Uterus (tissue), 4 donors: ENCODE measurements around the gene PPP2R2B. TPM values are rescaled to one million over a fixed set of nuclear protein-coding genes. Genes with fewer than 3 reads are reported as not detected.

ENCODE experiments used
- DNase-seq, 2 donors: peaks; one replicate each; pipeline ENCODE4 v3.0.0-alpha.2; 2019 to 2020
- H3K27ac ChIP-seq, 2 donors: fragments of 200-600 bp; sonication (generic); 1 replicate in 1 of 2; 2 replicates in 1 of 2; pipeline ENCODE4 v1.5.1; 2016 to 2018
- H3K27me3 ChIP-seq, 2 donors: fragments of 200-600 bp; sonication (generic); one replicate each; pipeline ENCODE4 v1.5.1; 2018 to 2019; ENCODE audit warnings: control low read depth in 1 of 2
- H3K36me3 ChIP-seq, 2 donors: fragments of 200-600 bp; sonication (generic); one replicate each; pipeline ENCODE4 v1.5.1; 2019; ENCODE audit warnings: control low read depth in 1 of 2
- H3K4me1 ChIP-seq, 2 donors: fragments of 200-600 bp; sonication (generic); one replicate each; pipeline ENCODE4 v1.5.1; 2018 to 2019; ENCODE audit warnings: control low read depth in 1 of 2
- H3K4me3 ChIP-seq, 2 donors: fragments of 200-600 bp; sonication (generic); 1 replicate in 1 of 2; 2 replicates in 1 of 2; pipeline ENCODE4 v1.5.1; 2018 to 2019; ENCODE audit warnings: mild to moderate bottlenecking in 1 of 2
- H3K9me3 ChIP-seq, 2 donors: fragments of 200-600 bp; sonication (generic); one replicate each; pipeline ENCODE4 v1.5.1; 2019; ENCODE audit warnings: control low read depth in 1 of 2
- CTCF ChIP-seq, 4 experiments: fragments of 200-600 bp in 2 of 4; fragments of 450-650 bp in 2 of 4; sonication (generic) in 2 of 4; IDR thresholded peaks; one replicate each; pipeline ENCODE4 v1.5.1; 2016 to 2019; ENCODE audit warnings: antibody characterized with exemption in 4 of 4, mild to moderate bottlenecking in 2 of 4, moderate library complexity in 1 of 4
- POLR2A ChIP-seq, 2 donors: fragments of 450-650 bp; IDR thresholded peaks; one replicate each; pipeline ENCODE4 v1.6.1; 2016; ENCODE audit warnings: antibody characterized with exemption in 2 of 2, mild to moderate bottlenecking in 1 of 2, moderate library complexity in 1 of 2
- intact Hi-C: fragments of 100-400 bp; cut with DNase I; formaldehyde crosslinking; loops from one replicate; pipeline ENCODE4 v1.15.1; 2023; ENCODE audit warnings: low total_unique reads
- total RNA-seq, 4 donors: library from RNA; depleted of rRNA in 3 of 4; stranded (reverse); fragments of >200 nt in 3 of 4; gene quantifications; one replicate each; pipeline versions ENCODE4 v1.1.0 to v1.2.4, GENCODE V29; 2014 to 2023
- donor health status: DM: yes; HTN: yes; CAD: no.

Gene PPP2R2B
- total RNA-seq, 4 donors from 2014 or later: 0.26 to 14.8 (median 2.0) TPM; not detected in 1

DNA sequence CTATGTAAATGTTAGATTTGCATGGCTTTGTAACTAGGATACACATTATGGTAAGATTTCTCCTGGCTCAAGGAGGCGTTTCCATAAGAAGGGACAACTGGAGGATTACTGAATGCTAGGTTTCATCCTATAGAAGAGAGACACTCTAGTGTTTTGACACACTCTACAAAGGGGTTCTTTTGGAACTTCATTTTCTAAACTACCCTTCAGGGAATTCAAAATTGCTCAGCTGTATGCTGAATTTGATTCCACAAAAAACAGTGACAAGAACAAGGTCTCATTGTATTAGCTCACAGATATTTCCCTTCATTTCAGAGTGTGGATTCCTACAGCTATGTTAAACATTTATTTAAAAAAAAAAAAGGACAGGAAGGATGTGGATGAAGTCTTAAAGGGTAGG is 151.7 kb downstream of the PPP2R2B start:
- intact Hi-C loops: no loop called here
- TF ChIP-seq POLR2A (IDR thresholded peaks at IDR 0.05) (no peak), CTCF (IDR thresholded peaks at IDR 0.05) (no peak)

DNA sequence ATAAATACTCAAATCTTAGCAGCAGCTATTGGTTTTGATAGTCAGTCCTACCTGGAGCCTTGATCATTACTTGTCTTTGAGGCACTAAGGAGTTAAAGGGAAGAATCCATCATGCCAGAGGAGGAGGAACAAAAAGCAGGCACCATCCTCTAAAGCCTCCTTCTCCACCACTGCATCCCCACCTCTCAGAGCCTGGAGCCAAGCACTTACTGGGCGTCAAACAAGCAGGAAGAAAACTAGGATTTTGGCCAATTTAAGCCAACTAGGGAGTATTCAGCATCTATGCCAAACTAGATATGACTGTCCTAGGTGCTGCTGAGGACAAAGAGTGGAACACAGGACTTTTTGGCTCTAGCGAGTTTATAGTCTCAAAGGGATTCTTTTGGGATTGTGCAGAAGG is 152.5 kb downstream of the PPP2R2B start:
- no peak overlapping the region for H3K27ac ChIP-seq
- intact Hi-C loops: no loop called here

More for the DNA sequence above, 151.7 kb downstream of the PPP2R2B start:
- Histone ChIP-seq H3K27ac (no peak overlapping the region), H3K4me1 (no peaks in the 10 kb centered on the region), H3K36me3 (no peaks in the 10 kb centered on the region), H3K4me3 (no peak overlapping the region), H3K9me3 (peaks cover 0 to 5% of the 10 kb centered on the region in 2 donors), H3K27me3 (no peaks in the 10 kb centered on the region)
- DNase-seq: no peak

GRCh38 chr5:146725025-146725424 is 153.5 kb downstream of the PPP2R2B start:
- no peak overlapping the region for H3K4me3 ChIP-seq
- no peak for TF ChIP-seq POLR2A (IDR thresholded peaks at IDR 0.05)
- no peak for TF ChIP-seq CTCF (IDR thresholded peaks at IDR 0.05)
- intact Hi-C loops: no loop called here

More for the DNA sequence above, 152.5 kb downstream of the PPP2R2B start:
- no peak for TF ChIP-seq POLR2A (IDR thresholded peaks at IDR 0.05)
- no peak for TF ChIP-seq CTCF (IDR thresholded peaks at IDR 0.05)
- no peak for DNase-seq
- Histone ChIP-seq H3K27me3 (no peaks in the 10 kb centered on the region), H3K4me3 (no peak overlapping the region), H3K36me3 (no peaks in the 10 kb centered on the region), H3K4me1 (no peaks in the 10 kb centered on the region), H3K9me3 (peaks cover 0 to 5% of the 10 kb centered on the region in 2 donors)

GRCh38 chr5:146722361-146722779 is 156.2 kb downstream of the PPP2R2B start:
- no peaks in the 10 kb centered on the region for H3K4me1 ChIP-seq
- no peaks in the 10 kb centered on the region for H3K36me3 ChIP-seq
- no peaks in the 10 kb centered on the region for H3K9me3 ChIP-seq
- no peak for DNase-seq
- H3K27me3 ChIP-seq: no peaks in the 10 kb centered on the region
- TF ChIP-seq POLR2A (IDR thresholded peaks at IDR 0.05): no peak
- no peak for TF ChIP-seq CTCF (IDR thresholded peaks at IDR 0.05)
- no peak overlapping the region for H3K4me3 ChIP-seq
- no peak overlapping the region for H3K27ac ChIP-seq
- intact Hi-C loops: no loop called here

More at GRCh38 chr5:146725025-146725424, 153.5 kb downstream of the PPP2R2B start:
- no peak for DNase-seq
- Histone ChIP-seq H3K27ac (no peak overlapping the region), H3K27me3 (no peaks in the 10 kb centered on the region), H3K36me3 (no peaks in the 10 kb centered on the region), H3K9me3 (peaks cover 0 to 5% of the 10 kb centered on the region in 2 donors), H3K4me1 (no peaks in the 10 kb centered on the region)

DNA sequence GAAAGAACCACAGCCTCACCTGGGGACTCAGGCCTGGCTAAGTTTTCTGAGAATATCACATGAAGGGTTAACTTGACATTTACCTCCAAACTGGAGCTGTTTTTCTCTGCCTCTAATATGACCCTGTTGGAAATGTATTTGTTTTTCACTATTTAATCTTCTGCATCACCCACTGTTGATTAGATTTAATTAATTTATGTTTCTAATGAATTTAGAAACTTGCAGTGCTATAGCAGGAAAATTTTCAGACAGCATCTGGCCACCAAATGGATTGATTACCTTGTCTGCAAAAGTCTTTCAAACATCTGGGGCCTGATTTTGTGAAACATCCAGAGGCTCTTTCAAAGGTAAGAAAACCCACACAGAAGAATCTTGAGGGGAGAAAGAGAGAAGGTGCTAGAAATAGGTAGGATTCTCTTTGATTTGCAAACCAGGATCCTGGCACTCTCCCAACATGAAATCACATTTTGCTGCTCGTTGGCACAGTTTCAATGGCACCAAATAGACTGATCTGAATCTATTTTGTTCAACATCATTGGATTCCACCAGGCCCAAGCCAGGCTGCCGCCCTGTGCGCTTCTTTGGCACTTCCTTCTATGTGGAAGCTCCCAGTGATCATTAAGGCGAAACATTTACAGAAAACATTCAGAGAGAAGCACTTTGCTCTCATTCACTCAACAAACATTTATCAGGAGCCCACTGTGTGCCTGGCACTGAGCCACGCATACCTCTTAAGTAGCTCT is 157.3 kb downstream of the PPP2R2B start:
- no peak for TF ChIP-seq POLR2A (IDR thresholded peaks at IDR 0.05)
- no peak for TF ChIP-seq CTCF (IDR thresholded peaks at IDR 0.05)
- H3K27me3 ChIP-seq: no peaks in the 10 kb centered on the region
- no peak overlapping the region for H3K27ac ChIP-seq
- H3K36me3 ChIP-seq: no peaks in the 10 kb centered on the region
- H3K4me1 ChIP-seq: no peaks in the 10 kb centered on the region
- intact Hi-C loops: no loop called here
- H3K9me3 ChIP-seq: no peaks in the 10 kb centered on the region
- H3K4me3 ChIP-seq: no peak overlapping the region
- DNase-seq: no peak
